SK-N-SH (cell line): ENCODE measurements around the gene PIK3C2B.

Experiments used
- EP300 ChIP-seq, 2 experiments: IDR thresholded peaks; 2 replicates each; pipeline versions ENCODE4 v1.4.0 to v1.6.1; 2012; ENCODE audit warnings: borderline replicate concordance in 1 of 2, low read depth in 1 of 2, low read length in 1 of 2
- NFIC ChIP-seq: IDR thresholded peaks from 2 replicates; pipeline ENCODE4 v1.4.0; 2012; ENCODE audit warnings: borderline replicate concordance
- POLR2AphosphoS5 ChIP-seq: IDR thresholded peaks from 2 replicates; pipeline ENCODE4 v1.6.1; 2012; ENCODE audit warnings: low read depth, low read length
- RAD21 ChIP-seq: IDR thresholded peaks from 2 replicates; pipeline ENCODE4 v1.6.1; 2012; ENCODE audit warnings: mild to moderate bottlenecking, low read length
- RFX5 ChIP-seq: IDR thresholded peaks from 2 replicates; pipeline ENCODE4 v1.6.1; 2012; ENCODE audit warnings: mild to moderate bottlenecking, improper control_type of control experiment, low read length
- RXRA ChIP-seq: IDR thresholded peaks from 2 replicates; pipeline ENCODE4 v1.4.0; 2012; ENCODE audit warnings: low read depth, mild to moderate bottlenecking, borderline replicate concordance
- SIN3A ChIP-seq: IDR thresholded peaks from 2 replicates; pipeline ENCODE4 v1.6.1; 2012; ENCODE audit warnings: low read depth, mild to moderate bottlenecking, low read length, moderate library complexity, borderline replicate concordance
- TAF1 ChIP-seq: IDR thresholded peaks from 2 replicates; pipeline ENCODE4 v1.6.1; 2012; ENCODE audit warnings: low read depth, mild to moderate bottlenecking, low read length, moderate library complexity, borderline replicate concordance
- TEAD4 ChIP-seq: IDR thresholded peaks from 2 replicates; pipeline ENCODE4 v1.4.0; 2012; ENCODE audit warnings: mild to moderate bottlenecking, borderline replicate concordance; ENCODE audit not compliant: insufficient read depth
- TF ChIP-seq, protein P1 (sequence below): fragments of 200-600 bp; sonication (generic); IDR thresholded peaks from 2 replicates; pipeline ENCODE4 v1.6.1; 2017; ENCODE audit warnings: antibody characterized with exemption, mild to moderate bottlenecking, moderate library complexity
- TF ChIP-seq, protein P2 (sequence below): fragments of 150-350 bp; IDR thresholded peaks from 2 replicates; pipeline ENCODE4 v1.6.1; 2017; ENCODE audit warnings: antibody characterized with exemption, low read length, low read depth, borderline replicate concordance

DNA sequence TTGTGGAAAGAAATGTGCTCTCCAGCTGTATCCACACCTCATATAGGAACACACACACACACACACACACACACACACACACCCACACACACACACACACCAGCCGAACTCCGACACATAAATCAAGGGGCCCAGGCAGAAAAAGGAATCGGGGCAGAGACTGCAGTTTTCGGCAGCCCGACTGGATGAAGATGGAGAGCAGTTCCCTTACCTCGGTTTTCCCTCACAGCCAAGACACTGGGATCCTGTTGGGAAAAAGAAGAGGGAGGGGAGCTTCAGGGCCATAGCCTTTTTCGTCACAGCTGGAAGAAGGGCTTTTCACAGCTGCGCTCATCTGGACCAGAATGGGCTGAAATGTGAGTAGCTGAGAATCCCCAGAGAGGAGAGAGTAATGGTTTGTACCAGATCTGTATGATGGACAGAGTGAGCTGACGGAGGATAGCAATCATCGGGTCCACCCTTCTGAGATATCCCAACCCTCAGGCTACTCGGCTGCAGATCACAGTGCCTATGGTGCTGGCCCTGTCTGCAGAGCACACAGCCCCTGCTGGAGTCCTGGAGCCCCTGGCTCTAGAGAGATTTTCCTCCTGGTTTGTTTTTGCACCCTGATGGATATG lies 37.7 kb downstream of the PIK3C2B start:
- TF ChIP-seq, protein P1, sequence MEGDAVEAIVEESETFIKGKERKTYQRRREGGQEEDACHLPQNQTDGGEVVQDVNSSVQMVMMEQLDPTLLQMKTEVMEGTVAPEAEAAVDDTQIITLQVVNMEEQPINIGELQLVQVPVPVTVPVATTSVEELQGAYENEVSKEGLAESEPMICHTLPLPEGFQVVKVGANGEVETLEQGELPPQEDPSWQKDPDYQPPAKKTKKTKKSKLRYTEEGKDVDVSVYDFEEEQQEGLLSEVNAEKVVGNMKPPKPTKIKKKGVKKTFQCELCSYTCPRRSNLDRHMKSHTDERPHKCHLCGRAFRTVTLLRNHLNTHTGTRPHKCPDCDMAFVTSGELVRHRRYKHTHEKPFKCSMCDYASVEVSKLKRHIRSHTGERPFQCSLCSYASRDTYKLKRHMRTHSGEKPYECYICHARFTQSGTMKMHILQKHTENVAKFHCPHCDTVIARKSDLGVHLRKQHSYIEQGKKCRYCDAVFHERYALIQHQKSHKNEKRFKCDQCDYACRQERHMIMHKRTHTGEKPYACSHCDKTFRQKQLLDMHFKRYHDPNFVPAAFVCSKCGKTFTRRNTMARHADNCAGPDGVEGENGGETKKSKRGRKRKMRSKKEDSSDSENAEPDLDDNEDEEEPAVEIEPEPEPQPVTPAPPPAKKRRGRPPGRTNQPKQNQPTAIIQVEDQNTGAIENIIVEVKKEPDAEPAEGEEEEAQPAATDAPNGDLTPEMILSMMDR, result no peak
- TF ChIP-seq TAF1, result no peak
- TF ChIP-seq NFIC, result no peak
- no peak for TF ChIP-seq RFX5
- no peak for TF ChIP-seq EP300 (IDR thresholded peaks at IDR 0.05; ENCODE audit: borderline replicate concordance in 1 of 2, low read depth in 1 of 2, low read length in 1 of 2)
- TF ChIP-seq POLR2AphosphoS5, result no peak
- TF ChIP-seq, protein P2, sequence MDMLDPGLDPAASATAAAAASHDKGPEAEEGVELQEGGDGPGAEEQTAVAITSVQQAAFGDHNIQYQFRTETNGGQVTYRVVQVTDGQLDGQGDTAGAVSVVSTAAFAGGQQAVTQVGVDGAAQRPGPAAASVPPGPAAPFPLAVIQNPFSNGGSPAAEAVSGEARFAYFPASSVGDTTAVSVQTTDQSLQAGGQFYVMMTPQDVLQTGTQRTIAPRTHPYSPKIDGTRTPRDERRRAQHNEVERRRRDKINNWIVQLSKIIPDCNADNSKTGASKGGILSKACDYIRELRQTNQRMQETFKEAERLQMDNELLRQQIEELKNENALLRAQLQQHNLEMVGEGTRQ, result no peak
- TF ChIP-seq SIN3A, result no peak
- no peak for TF ChIP-seq TEAD4
- TF ChIP-seq RXRA, result no peak
- TF ChIP-seq RAD21, result no peak
